Measurements from ENCODE around the gene C1orf198.

C1orf198 gene

DNA sequence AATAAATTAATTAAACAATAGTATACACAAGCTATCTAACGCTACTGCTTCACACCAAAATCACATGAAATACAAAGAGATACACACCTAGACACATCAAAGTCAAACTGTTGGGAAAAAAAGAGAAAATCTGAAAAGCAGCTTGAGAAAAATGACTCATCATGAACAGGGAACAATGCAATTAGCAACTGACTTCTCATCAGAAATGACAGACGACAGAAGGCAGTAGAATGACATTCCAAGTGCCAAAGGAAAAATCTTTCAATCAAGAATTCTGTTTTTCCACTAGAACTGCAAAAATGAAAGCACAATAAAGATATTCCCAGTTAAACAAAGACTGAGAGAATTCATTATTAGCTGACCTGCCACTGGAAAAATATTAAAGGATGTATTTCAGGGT lies 63.9 kb downstream of the C1orf198 start:
- no peak overlapping the region for H2AFZ ChIP-seq (ENCODE audit: low read depth, low read length)
- no peak overlapping the region for H3K9ac ChIP-seq (ENCODE audit: low read length)
- no peak overlapping the region for H3K27ac ChIP-seq (ENCODE audit: low read length)
- no peaks in the 10 kb centered on the region for H3K79me2 ChIP-seq (ENCODE audit: low read length)
- no peaks in the 10 kb centered on the region for H3K9me3 ChIP-seq (ENCODE audit: insufficient read depth, low read length)
- H3K4me1 ChIP-seq (ENCODE audit: low read length), result no peaks in the 10 kb centered on the region
- H3K4me2 ChIP-seq (ENCODE audit: low read length), result no peak overlapping the region
- no peak for TF ChIP-seq EZH2phosphoT487 (IDR thresholded peaks at IDR 0.05; ENCODE audit: low read depth)
- TF ChIP-seq, protein P1, sequence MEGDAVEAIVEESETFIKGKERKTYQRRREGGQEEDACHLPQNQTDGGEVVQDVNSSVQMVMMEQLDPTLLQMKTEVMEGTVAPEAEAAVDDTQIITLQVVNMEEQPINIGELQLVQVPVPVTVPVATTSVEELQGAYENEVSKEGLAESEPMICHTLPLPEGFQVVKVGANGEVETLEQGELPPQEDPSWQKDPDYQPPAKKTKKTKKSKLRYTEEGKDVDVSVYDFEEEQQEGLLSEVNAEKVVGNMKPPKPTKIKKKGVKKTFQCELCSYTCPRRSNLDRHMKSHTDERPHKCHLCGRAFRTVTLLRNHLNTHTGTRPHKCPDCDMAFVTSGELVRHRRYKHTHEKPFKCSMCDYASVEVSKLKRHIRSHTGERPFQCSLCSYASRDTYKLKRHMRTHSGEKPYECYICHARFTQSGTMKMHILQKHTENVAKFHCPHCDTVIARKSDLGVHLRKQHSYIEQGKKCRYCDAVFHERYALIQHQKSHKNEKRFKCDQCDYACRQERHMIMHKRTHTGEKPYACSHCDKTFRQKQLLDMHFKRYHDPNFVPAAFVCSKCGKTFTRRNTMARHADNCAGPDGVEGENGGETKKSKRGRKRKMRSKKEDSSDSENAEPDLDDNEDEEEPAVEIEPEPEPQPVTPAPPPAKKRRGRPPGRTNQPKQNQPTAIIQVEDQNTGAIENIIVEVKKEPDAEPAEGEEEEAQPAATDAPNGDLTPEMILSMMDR (IDR thresholded peaks at IDR 0.05; ENCODE audit: low read depth, low read length), result no peak
- no peaks in the 10 kb centered on the region for H3K36me3 ChIP-seq (replicated peaks; ENCODE audit: low read depth, low read length)
- no peaks in the 10 kb centered on the region for H4K20me1 ChIP-seq (ENCODE audit: insufficient read depth, low read length)
- peaks cover 17% of the 10 kb centered on the region; the same call in 1 of the 2 replicates for H3K27me3 ChIP-seq (ENCODE audit: low read depth, low read length)
- no peak overlapping the region for H3K4me3 ChIP-seq (ENCODE audit: low read length)

DNA sequence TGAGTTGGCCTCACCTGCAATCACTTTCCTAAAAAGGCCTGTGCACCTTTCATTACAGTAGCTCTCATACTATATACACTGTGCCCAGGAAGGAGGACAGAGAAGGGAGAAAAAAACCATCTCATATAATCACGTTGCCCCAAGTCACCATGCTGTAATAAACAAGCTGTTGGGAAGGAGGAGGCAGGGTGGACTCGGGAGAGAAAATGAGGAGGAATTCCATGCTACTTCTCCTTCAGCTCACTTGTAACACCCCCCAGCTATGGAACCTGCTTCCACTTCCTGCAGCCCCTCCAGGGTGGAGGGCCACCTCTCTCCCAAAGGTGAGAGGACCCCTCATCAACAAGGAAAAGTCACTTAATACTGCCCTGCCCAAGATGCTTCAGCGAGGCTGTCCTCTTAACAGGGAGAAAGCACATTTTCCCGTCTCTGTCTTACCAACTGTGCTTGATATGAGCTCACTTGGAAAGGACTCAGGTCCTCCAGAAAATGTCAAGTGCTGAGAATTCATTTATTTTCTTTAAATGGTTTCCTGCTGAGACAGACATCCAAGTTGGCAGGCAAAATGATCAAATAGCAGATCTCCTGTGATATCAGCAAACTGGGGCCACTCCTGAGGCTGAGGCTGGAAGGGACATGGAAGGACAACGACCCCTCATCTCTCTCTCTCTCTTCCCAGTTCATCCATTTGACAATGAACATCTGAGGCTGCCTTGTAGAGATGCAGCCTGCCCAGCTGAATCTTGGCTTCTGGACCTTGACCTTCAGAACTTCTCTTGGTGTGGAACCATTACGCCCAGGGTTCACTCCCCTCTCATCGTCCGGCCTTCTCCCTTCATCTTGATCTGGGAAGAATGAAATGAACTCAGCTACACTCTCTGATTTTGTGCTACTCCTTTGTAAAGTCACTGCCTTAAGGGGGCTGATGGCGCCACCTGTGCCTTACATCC lies 67.2 kb downstream of the C1orf198 start:
- Histone ChIP-seq H3K4me2 (ENCODE audit: low read length) (no peak overlapping the region), H3K4me3 (ENCODE audit: low read length) (no peak overlapping the region), H3K36me3 (replicated peaks; ENCODE audit: low read depth, low read length) (no peaks in the 10 kb centered on the region), H3K27me3 (ENCODE audit: low read depth, low read length) (peaks cover 21% of the 10 kb centered on the region; the same call in 1 of the 2 replicates), H3K27ac (ENCODE audit: low read length) (no peak overlapping the region), H4K20me1 (ENCODE audit: insufficient read depth, low read length) (no peaks in the 10 kb centered on the region), H3K79me2 (ENCODE audit: low read length) (no peaks in the 10 kb centered on the region), H3K9ac (ENCODE audit: low read length) (no peak overlapping the region), H3K9me3 (ENCODE audit: insufficient read depth, low read length) (no peaks in the 10 kb centered on the region), H3K4me1 (ENCODE audit: low read length) (no peaks in the 10 kb centered on the region), H2AFZ (ENCODE audit: low read depth, low read length) (no peak overlapping the region)
- TF ChIP-seq, protein P1 (IDR thresholded peaks at IDR 0.05; ENCODE audit: low read depth, low read length), result no peak
- no peak for TF ChIP-seq EZH2phosphoT487 (IDR thresholded peaks at IDR 0.05; ENCODE audit: low read depth)

DNA sequence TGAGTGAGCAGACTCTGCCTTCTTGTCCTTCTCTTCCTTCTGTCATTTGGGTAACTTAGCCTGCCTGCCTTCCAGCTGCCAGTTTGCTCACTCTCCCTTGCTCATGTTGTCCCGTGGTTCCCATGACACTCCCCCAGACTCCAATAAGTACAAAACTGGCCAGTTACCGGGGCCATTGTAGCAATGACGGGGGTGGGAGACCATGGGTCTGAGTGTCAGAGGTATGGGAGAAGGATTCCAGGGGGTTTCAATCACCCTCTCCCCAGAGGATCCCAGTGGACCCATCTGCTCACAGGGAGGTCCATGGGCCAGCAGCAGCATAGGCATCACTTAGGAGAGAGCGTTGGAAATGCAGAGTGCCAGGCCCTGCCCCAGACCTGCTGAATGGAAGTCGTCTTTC lies 69.8 kb downstream of the C1orf198 start:
- Histone ChIP-seq H3K9me3 (ENCODE audit: insufficient read depth, low read length) (no peaks in the 10 kb centered on the region), H4K20me1 (ENCODE audit: insufficient read depth, low read length) (no peaks in the 10 kb centered on the region), H2AFZ (ENCODE audit: low read depth, low read length) (no peak overlapping the region), H3K9ac (ENCODE audit: low read length) (no peak overlapping the region), H3K27me3 (ENCODE audit: low read depth, low read length) (peaks cover 13% of the 10 kb centered on the region; the same call in 1 of the 2 replicates), H3K4me2 (ENCODE audit: low read length) (no peak overlapping the region), H3K4me3 (ENCODE audit: low read length) (no peak overlapping the region), H3K36me3 (replicated peaks; ENCODE audit: low read depth, low read length) (no peaks in the 10 kb centered on the region), H3K4me1 (ENCODE audit: low read length) (no peaks in the 10 kb centered on the region), H3K27ac (ENCODE audit: low read length) (no peak overlapping the region), H3K79me2 (ENCODE audit: low read length) (no peaks in the 10 kb centered on the region)
- TF ChIP-seq, protein P1 (IDR thresholded peaks at IDR 0.05; ENCODE audit: low read depth, low read length), result no peak
- no peak for TF ChIP-seq EZH2phosphoT487 (IDR thresholded peaks at IDR 0.05; ENCODE audit: low read depth)

DNA sequence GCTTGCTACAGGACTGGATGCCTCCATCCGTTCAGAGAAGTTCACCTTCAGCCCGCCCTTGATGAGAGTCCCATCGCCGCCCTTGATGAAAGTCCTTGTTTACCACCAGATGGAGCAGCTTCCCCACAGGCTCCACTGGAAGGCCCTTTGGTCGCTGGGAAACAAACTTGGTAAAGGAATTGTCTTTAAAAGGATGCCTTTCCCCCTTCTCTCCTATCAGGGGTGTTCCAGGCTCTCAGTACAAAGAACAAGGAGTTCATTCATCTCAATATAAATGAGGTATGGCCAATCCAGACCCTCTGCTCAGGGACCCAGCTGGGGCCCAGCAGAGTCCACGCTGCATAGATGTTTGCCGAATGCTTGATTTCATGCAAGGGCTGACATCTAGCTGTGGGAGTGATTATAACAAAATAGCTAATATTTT lies 70.4 kb downstream of the C1orf198 start:
- H2AFZ ChIP-seq (ENCODE audit: low read depth, low read length), result no peak overlapping the region
- H3K27ac ChIP-seq (ENCODE audit: low read length), result no peak overlapping the region
- H3K9me3 ChIP-seq (ENCODE audit: insufficient read depth, low read length), result no peaks in the 10 kb centered on the region
- H3K4me2 ChIP-seq (ENCODE audit: low read length), result no peak overlapping the region
- no peak overlapping the region for H3K9ac ChIP-seq (ENCODE audit: low read length)
- no peaks in the 10 kb centered on the region for H3K79me2 ChIP-seq (ENCODE audit: low read length)
- no peaks in the 10 kb centered on the region for H3K36me3 ChIP-seq (replicated peaks; ENCODE audit: low read depth, low read length)
- no peaks in the 10 kb centered on the region for H3K4me1 ChIP-seq (ENCODE audit: low read length)
- no peaks in the 10 kb centered on the region for H4K20me1 ChIP-seq (ENCODE audit: insufficient read depth, low read length)
- H3K4me3 ChIP-seq (ENCODE audit: low read length), result no peak overlapping the region
- TF ChIP-seq EZH2phosphoT487 (IDR thresholded peaks at IDR 0.05; ENCODE audit: low read depth), result no peak
- TF ChIP-seq, protein P1 (IDR thresholded peaks at IDR 0.05; ENCODE audit: low read depth, low read length), result peak; percentile 27
- peaks cover 13% of the 10 kb centered on the region; the same call in 1 of the 2 replicates for H3K27me3 ChIP-seq (ENCODE audit: low read depth, low read length)
